Stimulated activated CD4-positive, alpha-beta T cell treated with anti-CD3 and anti-CD28 coated beads, Interleukin-1b, Interleukin-23, amount 100 ng/mL, for 24 hours (primary cell): ENCODE results near the gene MAD1L1.

ENCODE experiments used
- DNase-seq, 4 experiments: peaks; one replicate each; pipeline ENCODE4 v3.0.0-alpha.2; 2020; ENCODE audit warnings: low read depth in 4 of 4, low spot score in 1 of 4

Gene MAD1L1

DNA sequence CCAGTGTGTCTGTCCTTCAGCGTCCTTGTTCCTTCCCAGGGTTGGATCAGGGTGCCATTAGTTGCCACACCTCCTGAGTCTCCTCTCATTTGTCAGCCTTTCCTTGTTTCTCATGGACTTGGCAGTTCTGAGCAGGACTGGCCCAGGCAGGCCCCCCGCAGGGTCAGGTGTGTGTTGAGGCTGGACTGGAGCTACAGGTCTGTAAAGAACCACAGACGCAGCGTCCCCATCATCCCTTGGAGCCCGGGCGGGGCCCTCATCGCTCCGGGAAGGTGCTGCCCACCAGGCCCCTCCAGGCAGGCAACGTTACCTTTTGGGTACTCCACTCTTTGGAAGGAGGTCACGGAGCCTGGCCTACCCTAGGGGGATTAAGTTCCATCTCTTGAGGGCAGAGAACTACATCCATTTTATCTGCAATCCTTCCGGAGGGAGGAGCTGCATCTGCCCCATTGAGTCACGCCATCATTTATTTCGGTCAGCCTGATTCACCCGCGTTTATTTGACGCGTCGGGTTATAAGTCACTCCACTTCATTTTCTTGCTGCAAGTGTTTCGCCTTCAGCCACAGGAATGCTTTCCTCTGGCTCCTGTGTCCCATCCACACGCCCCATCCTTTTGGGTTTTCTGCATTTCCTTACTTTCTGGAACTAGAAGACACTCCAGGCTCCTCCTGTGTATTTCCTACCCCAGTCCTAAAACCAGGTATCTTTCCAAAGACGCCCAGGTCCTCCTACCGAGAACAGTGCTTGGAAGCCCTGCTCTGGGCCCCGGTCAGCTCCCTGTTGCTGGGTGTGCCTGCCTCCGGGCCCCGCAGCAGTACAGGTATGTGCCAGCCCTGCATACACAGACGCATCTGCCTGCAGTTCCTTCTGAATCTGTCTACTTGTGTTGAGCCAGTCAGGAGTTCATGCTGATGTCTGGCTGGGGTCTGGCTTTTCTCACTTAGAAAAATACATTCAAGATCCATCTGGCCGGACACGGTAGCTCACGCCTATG is 141.9 kb downstream of the MAD1L1 start:
- DNase-seq: no peak

DNA sequence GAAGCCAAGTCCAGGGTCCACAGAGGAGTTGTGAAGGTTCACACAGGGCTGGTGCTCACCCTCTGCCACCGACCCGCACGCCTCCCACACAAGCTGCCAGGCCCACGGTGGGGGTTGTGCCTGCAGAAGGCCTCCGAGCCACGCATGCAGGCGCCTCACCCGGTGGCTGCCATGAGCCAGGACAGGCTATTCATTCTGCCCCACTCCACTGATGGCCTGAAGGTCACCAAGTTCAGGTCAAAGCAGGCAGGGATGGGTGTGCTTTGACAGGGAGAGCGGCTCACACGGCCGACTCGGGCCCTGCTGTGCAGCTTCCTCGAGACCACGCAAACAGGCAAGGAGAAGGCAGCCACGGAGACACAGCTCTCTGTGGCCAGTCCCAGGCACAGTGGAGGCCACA is 143.9 kb downstream of the MAD1L1 start:
- no peak for DNase-seq

DNA sequence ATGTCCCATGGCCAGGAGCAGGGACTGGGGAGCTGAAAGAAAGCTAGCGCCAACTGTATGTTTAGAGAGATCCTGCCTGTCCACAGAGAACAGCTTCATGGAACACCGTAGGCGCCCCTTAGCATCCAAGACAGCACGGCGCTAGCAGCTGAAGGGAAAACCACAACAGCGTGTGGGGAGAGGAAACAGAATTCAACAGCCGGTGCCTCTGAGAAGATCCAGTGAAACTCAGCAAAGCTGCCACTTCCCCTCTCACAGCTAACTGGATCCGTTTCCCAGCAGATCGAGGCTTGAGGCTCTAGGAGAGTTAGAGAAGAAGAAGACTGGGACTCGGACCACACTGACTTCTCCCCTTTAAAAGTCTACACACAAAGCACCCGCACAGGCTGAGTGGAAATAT is 145.0 kb downstream of the MAD1L1 start:
- no peak for DNase-seq

DNA sequence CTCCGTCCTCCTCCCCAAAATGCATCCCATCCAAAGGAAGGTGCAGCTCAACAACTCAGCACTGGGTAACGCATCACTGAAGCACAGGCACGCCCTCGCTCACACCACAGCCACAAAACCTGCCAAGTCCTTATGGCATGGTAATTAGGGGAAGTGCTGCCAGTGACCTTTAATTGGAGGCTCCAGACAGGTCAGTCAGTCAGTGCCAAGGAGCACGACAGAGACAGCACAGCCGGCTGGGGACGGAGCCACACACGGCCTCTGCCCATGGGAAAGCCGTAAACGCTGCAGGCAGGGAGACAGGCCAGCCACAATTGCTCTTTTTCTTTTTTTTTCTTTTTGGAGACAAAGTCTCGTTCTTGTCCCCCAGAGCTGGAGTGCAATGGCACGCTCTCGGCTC is 146.5 kb downstream of the MAD1L1 start:
- DNase-seq: no peak

DNA sequence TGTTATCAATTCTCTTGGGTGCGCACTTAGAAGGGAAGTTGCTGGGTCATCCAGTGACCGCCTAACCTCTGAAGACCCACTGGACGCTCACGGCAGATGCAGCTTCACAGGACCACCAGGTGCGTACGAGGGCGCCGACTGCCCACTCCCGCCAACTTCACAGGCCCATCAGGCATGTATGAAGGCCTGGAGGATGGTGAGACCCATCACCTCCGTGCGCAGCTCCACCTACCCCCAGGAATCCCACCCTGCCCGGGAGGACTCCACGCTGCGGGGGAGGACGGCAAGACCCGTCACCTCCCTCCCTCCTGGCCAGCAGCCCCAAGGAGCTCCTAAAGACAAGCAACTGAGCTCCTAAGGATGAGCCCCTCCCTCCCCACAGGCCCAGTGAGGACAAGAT is 146.9 kb downstream of the MAD1L1 start:
- no peak for DNase-seq

DNA sequence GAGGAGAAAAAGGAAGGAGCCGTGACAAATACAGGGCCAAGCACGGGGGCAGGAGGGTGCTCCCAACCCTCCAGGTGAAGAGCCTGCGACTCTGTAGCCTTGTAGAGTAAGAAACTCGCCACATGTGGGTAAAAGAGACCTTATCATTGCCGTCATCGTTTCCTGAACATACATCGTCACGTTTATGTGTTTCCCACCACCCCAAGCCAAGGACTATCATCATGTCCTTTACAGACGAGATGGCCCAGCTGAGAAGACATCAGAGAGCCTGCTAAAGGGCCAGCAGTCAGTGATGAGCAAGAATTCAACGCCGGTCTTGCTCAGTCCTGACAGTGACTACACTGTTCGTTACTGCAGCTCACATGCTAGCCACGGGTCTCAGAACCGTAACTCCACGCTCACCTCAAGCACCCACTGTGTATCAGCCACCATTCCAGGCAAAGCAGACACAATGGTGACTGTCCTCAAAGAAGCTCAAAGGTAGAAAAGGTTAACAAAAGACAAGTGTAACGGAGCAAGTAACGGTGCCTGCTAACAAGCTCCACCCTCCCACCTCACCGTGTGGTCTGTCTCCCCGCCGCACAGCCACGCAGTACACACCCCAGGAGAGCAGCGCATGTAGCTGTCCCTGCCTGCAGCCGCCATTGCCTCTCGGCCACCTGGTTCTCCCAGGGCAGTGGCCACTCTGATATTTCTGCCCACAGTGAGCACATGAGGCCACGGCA is 147.8 kb downstream of the MAD1L1 start:
- DNase-seq: no peak

DNA sequence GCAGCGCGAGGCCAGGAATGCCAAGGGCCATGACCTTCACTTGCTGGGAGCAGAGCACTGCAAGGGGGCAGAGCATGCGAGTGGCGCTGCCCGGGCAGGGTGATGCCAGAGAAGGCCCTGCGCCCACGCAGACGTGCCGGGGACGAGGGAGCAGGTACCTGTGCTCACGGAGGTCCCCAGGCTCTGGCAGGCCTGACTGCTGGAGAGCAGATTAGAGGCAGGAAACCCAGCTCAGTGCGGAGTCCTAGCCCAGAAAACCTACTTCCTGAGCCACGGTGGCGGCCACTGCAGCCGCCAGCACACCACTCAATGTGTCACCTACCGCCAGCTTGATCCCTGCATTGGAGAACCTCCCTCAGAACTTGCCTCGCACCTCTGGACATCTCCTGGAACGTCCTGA is 148.4 kb downstream of the MAD1L1 start:
- DNase-seq: no peak

DNA sequence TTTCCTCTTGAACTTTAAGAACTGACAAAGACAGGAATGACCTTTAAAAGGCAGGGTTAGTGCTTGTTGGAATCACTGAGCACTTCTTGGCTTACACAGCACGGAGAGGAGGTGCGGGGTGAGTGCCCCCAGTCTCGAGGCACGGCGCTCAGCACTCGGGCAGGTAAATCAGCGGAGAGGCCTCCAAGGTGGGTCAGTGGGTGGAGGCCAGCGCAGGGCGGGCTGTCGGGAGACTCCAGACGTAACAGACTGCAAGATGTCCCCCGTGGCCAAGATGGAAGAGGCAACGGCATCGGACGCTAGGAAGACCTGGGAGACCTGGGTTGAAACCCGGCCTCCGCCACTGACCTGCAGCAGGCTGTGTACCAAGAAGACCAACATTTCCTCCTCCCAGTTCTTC is 149.4 kb downstream of the MAD1L1 start:
- DNase-seq: no peak

DNA sequence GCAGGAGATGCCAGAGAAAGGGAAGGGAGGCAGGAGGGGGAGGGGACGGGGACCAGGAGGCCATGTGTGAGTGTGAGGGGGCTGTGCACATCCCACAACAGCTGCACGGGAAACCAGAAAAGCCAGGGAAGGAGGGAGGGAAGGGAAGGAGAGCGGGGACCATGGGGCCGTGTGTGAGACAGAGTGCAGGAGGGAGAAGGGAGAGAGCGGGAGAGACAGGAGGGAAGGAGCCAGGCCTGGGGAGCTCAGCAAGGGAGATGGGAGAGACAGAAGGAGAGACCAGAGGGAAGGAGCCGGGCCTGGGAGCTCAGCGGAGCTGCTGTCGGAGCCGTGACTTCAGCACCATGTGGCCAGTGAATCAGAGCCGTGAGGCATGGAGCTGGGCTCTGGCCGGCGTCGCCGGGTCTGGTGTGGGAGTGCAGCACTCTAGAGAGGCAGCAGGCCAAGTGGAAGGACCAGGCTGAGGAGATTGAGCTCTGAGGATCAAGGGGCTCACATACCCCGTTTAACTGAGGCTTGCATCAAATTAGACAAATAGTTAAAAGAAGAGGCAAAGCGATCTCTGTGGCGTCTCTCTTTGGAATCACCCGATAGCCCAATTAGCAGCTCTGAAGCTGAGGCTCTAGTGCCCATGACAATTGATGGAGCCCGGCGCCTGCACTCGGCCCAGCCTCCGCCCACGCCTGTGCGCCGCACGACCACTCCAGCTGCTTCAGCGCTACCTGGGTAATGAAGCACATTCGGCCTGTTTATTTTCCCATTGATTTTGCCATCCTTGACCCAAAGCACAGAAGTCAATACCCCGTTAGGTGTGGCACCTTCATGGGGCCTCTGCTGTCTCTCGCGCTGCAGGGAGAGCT is 150.4 kb downstream of the MAD1L1 start:
- DNase-seq: no peak

DNA sequence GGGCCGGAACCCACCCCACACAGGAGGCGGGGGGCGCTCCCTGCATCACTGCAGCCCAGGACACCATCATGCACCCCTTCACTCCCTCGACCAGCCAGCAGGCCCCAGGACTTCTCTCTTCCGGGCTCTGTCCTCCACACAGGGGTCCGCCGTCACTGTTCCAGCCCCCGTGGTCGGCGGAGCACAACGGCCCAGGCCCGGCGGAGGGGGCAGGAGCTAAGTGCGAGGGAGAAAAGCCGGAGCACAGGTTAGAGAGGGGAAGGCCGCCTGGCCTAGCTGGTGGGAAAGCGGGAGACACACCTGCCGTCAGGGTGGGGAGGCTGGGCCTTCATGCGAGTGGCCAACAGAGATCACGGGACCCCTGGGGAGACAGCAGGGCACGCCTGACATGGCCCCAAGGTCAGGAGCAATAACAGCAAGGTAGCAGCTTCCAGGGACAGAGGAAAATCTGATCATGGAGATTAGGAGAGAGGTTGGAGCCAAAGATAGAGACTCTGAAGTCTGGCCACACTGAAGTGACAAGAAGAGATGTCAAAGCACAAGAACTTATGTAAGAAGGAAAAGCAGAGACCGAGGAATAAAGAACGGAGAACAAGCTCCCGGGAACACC is 151.1 kb downstream of the MAD1L1 start:
- no peak for DNase-seq

DNA sequence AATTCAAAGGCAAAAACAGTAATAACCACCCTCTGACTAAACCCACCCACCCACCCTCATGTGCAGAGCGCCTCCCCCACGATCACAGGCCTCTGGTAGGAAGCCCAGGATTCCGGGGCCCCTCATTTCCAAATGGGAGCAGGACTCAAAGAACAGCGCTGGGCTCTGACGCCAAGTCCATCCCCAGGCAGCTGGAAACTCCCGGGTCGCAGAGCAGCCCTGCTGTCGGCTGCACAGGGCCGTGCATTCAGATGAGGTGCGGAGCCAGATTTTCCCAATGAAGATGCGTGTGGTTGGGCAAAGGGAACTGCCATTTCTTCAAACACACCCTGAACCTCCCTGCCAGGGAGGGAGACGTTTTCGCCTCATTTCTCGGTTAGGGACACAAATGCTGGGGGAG is 152.3 kb downstream of the MAD1L1 start:
- no peak for DNase-seq

DNA sequence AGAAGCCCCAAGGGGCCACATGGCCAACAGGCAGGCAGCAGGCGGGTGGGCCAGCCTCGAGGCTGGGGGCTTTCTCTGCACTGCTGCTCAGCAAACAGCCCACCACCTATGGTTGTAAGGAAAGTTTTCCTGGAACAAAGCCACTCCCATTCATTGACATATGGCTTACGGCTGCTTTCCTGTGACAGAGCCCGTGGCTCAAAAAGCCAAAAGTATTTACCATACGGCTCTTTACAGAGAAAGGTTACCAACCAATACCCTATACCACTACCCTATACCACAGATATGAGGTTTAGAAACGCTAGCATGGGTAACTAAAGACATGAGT is 152.7 kb downstream of the MAD1L1 start:
- DNase-seq: no peak

DNA sequence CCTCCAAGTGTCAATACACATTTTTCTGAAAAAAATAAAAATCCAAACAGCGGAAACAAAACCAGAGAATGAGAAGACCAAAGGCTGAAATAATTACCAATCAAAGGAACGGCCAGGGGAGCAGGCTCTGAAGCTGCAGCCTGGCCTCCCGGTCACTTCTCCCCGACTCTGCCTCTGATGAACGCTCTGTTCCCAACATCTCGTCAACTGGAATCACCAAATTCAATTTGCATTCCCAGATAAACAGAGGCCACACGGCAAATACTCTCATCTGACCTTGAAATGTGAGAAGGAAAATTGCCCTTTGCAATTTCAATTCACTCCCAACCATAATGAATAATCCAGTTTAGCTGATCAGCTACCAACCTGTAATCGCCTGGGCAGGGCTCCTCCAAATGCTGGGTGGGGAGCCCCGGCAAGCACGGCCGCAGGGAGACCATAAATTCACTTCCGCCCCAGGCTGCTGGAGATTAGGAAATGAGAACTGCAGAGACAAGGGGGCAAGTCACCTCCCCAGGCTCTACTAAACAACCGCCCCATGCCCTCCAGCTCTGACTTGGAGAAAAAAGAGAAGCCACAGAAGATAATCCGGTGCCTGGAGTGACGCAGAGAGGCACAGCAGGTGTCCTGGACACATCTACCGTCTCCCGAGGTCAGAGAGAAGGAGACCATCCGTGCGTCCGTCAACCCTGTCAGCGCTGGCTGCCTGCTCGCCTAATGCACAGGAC is 153.2 kb downstream of the MAD1L1 start:
- no peak for DNase-seq

DNA sequence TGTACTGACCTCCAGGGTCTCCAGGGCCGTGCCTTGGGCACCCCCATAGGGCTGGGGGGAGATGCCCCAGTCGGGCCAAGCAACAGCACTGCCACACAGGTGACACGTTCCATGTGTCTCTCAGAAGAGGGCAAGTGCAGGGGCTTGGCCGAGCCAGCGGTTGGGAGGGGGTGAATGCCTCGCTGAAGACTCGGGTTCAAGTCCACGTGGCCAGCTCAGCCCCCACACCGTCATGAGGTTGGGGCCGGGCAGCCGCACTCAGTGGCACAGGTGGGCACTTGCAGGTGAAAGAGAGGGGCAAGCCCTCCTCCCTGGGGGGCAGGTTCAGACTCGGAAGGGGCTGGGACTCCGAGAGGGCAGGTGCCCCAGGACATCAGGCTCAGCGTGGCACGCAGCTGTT is 153.8 kb downstream of the MAD1L1 start:
- no peak for DNase-seq

DNA sequence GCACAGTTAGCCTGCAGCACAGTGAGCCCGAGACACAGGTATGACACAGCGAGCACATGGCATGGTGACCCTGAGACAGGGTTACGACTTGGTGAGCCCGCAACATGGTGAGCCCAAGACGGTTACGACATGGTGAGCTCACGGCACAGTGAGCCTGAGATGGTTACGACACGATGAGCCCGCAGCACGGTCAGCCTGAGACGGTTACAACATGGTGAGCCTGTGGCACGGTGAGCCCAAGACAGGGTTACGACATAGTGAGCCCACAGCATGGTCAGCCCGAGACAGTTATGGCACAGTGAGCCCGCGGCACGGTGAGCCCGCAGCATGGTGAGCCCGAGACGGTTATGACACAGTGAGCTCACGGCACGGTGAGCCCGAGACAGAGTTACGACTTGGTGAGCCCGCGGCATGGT is 156.1 kb downstream of the MAD1L1 start:
- no peak for DNase-seq

DNA sequence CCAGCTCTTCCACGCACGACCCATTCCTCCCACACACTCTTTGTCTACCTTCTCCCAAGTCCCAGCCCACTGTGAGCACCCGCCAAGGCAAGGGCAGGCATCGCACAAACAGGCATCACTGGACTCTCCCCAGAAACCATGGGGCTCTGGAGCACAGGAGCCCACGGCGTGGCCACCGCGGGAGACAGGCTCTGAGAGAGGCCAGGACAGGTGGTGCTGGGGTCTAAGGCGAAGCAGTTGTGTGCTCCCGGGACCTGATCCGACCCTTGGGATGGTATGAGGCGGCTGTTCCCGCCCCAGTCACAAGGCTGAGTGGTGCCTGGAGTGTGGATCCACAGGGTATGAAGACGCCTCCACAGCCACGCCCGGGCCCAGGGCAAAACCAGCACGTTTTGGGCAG is 156.9 kb downstream of the MAD1L1 start:
- DNase-seq: no peak

DNA sequence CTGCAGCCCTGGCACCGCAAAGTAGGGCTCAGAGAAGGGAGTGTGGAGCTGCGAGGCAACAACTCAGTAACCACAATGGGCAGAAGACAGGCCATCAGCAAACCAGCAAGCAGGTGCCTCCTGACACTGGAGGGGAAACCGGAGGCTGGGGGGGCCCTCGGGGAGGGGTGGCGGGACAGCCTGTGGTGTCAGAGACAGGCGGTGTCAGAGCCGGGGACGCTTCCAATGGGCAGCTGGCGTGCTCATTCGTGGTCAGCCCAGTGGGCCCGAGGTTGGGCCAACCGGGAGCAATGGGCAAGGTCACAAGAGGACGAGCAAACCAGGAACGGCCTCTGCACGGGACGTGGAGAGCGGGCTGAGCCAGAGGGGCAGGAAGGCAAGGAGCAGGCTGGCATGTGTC is 158.1 kb downstream of the MAD1L1 start:
- no peak for DNase-seq

DNA sequence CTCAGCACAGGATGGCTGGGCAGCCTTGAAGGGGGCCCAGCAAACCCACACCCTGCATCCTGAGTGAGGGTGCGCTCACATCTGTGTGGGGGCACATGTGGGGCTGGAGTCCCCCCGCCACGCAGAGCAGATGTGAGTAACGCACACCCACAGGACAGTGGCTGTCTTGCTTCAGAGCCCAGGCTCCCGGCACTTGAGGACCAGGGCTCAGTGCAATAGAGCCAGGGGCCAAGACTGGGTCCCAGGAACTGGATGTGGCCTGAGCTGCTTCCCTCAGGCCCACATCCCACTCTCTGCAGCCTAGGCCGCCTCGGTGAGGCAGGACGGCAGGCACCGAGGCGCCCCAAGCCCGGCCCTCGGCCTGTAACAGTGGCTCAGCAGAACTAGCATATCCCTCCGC is 159.9 kb downstream of the MAD1L1 start:
- DNase-seq: no peak

DNA sequence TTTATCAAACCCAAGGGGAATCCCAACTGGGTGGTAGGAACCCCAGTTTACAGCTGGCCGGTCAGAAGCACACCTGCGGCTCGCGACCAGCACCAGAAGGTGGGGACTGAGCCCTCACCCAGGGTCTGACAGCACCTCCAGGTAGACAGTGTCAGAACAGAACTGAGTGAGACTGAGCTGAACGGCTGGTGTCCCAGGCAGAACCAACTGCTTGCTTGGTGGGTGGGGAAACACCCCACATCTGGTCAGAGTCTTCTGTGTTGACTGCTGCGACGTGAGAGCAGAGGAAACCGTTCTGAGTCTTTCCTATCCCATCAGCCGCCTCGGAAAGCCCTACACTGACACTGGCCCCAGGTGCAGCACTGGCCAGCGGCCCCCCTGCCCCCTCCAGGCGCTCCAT is 160.7 kb downstream of the MAD1L1 start:
- no peak for DNase-seq

DNA sequence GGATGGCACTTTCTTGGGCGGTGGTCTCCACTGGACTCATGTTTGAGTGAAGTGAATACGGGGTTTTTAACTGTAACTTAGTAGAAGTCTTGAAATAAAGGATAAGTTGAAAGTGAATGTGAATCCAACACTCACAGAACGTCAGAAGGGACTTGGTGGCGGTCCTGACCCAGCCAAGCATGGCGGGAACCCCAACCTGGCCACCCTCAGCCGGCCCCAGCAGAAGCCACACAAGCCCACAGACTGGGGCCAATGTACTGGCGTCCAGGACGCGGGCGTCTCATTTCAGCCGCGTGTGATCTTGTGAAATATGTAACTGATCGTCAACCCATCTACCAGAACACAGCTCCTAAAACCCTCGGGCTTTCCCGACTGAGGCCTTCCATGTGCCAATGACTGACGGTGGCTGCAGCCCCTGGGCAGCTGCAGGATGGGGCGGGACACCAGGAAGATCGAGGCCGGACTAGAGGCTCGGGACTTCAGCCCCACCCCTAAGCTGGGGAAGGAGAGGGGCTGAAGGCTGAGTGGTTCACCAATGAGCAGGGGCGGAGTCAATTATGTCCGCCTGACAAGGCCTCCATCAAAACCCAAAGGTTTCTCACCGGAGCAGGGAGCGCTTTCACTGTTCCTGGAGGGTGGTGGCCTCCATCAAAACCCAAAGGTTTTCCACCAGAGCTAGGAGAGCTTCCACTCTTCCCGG is 161.5 kb downstream of the MAD1L1 start:
- DNase-seq: no peak
